Liver (tissue), 9 donors: ENCODE measurements around the gene CEP78. TPM values are rescaled to one million over a fixed set of nuclear protein-coding genes. Genes with fewer than 3 reads are reported as not detected.

ENCODE experiments used
- DNase-seq: peaks from one replicate; pipeline ENCODE4 v3.0.0-alpha.2; 2017; ENCODE audit warnings: low spot score
- H3K27ac ChIP-seq, 2 donors: one replicate each; pipeline ENCODE4 v1.7.0; 2013; ENCODE audit warnings: inconsistent platforms in 2 of 2, low read length in 2 of 2, control low read depth in 1 of 2, low read depth in 1 of 2, mild to moderate bottlenecking in 1 of 2
- H3K27me3 ChIP-seq, 4 donors: one replicate each; pipeline versions ENCODE4 v1.6.1 to v1.7.0; 2013; ENCODE audit warnings: low read length in 3 of 4, inconsistent platforms in 1 of 4, mild to moderate bottlenecking in 1 of 4, moderate library complexity in 1 of 4; ENCODE audit not compliant: control insufficient read depth in 4 of 4, insufficient read depth in 4 of 4
- H3K36me3 ChIP-seq, 4 donors: one replicate each; pipeline versions ENCODE4 v1.6.1 to v1.7.0; 2013; ENCODE audit warnings: low read length in 3 of 4, mild to moderate bottlenecking in 3 of 4, low read depth in 1 of 4, moderate library complexity in 1 of 4; ENCODE audit not compliant: control insufficient read depth in 4 of 4, insufficient read depth in 3 of 4
- H3K4me1 ChIP-seq, 4 donors: one replicate each; pipeline versions ENCODE4 v1.6.1 to v1.7.0; 2013; ENCODE audit warnings: low read length in 3 of 4, mild to moderate bottlenecking in 3 of 4, moderate library complexity in 1 of 4; ENCODE audit not compliant: control insufficient read depth in 4 of 4, insufficient read depth in 4 of 4
- H3K4me3 ChIP-seq, 3 donors: one replicate each; pipeline versions ENCODE4 v1.6.1 to v1.7.0; 2013; ENCODE audit warnings: low read length in 3 of 3, control low read depth in 1 of 3, low read depth in 1 of 3, mild to moderate bottlenecking in 1 of 3
- H3K9ac ChIP-seq, 2 donors: one replicate each; pipeline ENCODE4 v1.7.0; 2013; ENCODE audit warnings: low read length in 2 of 2, mild to moderate bottlenecking in 2 of 2, moderate library complexity in 2 of 2, control low read depth in 1 of 2, low read depth in 1 of 2
- H3K9me3 ChIP-seq, 4 donors: one replicate each; pipeline versions ENCODE4 v1.6.1 to v1.7.0; 2013; ENCODE audit warnings: low read length in 3 of 4; ENCODE audit not compliant: control insufficient read depth in 4 of 4
- ATF3 ChIP-seq: IDR thresholded peaks from 2 replicates; pipeline ENCODE4 v1.6.1; 2016; ENCODE audit warnings: antibody characterized with exemption
- CTCF ChIP-seq: fragments of 150-350 bp; IDR thresholded peaks from 2 replicates; pipeline ENCODE4 v1.5.1; 2017; ENCODE audit warnings: improper control_type of control experiment, low read depth, low read length; ENCODE audit not compliant: missing input control
- EGR1 ChIP-seq, 2 donors: IDR thresholded peaks; 2 replicates each; pipeline ENCODE4 v1.6.1; 2016 to 2018; ENCODE audit warnings: antibody characterized with exemption in 2 of 2, low read depth in 2 of 2
- FOXA1 ChIP-seq: IDR thresholded peaks from 2 replicates; pipeline ENCODE4 v1.6.1; 2016; ENCODE audit warnings: antibody characterized with exemption
- FOXA2 ChIP-seq: IDR thresholded peaks from 2 replicates; pipeline ENCODE4 v1.6.1; 2016; ENCODE audit warnings: antibody characterized with exemption
- GABPA ChIP-seq, 2 donors: IDR thresholded peaks in 1 of 2; conservative IDR thresholded peaks in 1 of 2; 2 replicates each; pipeline ENCODE4 v1.6.1; 2016; ENCODE audit warnings: antibody characterized with exemption in 2 of 2, mild to moderate bottlenecking in 1 of 2, moderate library complexity in 1 of 2
- HNF4A ChIP-seq, 2 donors: conservative IDR thresholded peaks; 2 replicates each; pipeline ENCODE4 v1.6.1; 2016; ENCODE audit warnings: antibody characterized with exemption in 2 of 2, mild to moderate bottlenecking in 2 of 2
- HNF4G ChIP-seq: IDR thresholded peaks from 2 replicates; pipeline ENCODE4 v1.6.1; 2016; ENCODE audit warnings: antibody characterized with exemption
- JUND ChIP-seq, 2 donors: IDR thresholded peaks; 2 replicates each; pipeline ENCODE4 v1.6.1; 2016; ENCODE audit warnings: antibody characterized with exemption in 2 of 2
- MAX ChIP-seq: IDR thresholded peaks from 2 replicates; pipeline ENCODE4 v1.6.1; 2016; ENCODE audit warnings: antibody characterized with exemption
- NR2F2 ChIP-seq: IDR thresholded peaks from 2 replicates; pipeline ENCODE4 v1.6.1; 2016; ENCODE audit warnings: antibody characterized with exemption
- RAD21 ChIP-seq, 2 donors: IDR thresholded peaks; 2 replicates each; pipeline ENCODE4 v1.6.1; 2016; ENCODE audit warnings: antibody characterized with exemption in 2 of 2, mild to moderate bottlenecking in 2 of 2
- REST ChIP-seq: IDR thresholded peaks from 2 replicates; pipeline ENCODE4 v1.6.1; 2016; ENCODE audit warnings: antibody characterized with exemption, mild to moderate bottlenecking
- RXRA ChIP-seq, 2 donors: IDR thresholded peaks; 2 replicates each; pipeline ENCODE4 v1.6.1; 2017 to 2018; ENCODE audit warnings: antibody characterized with exemption in 2 of 2, mild to moderate bottlenecking in 1 of 2
- SP1 ChIP-seq: IDR thresholded peaks from 2 replicates; pipeline ENCODE4 v1.6.1; 2018; ENCODE audit warnings: antibody characterized with exemption, mild to moderate bottlenecking
- TAF1 ChIP-seq: conservative IDR thresholded peaks from 2 replicates; pipeline ENCODE4 v1.6.1; 2016; ENCODE audit warnings: antibody characterized with exemption, mild to moderate bottlenecking
- YY1 ChIP-seq: IDR thresholded peaks from 2 replicates; pipeline ENCODE4 v1.6.1; 2016; ENCODE audit warnings: antibody characterized with exemption, mild to moderate bottlenecking
- ZBTB33 ChIP-seq: IDR thresholded peaks from 2 replicates; pipeline ENCODE4 v1.6.1; 2016; ENCODE audit warnings: antibody characterized with exemption
- WGBS: extraction: QIAGEN DNeasy Blood & Tissue Kit; methylation state at CpG from one replicate; pipeline ENCODE4 v1.1.7; 2013; 5-methylcytosine and 5-hydroxymethylcytosine counted together
- polyA plus RNA-seq, 2 donors: library from polyadenylated mRNA; stranded (reverse) in 1 of 2; unstranded in 1 of 2; fragments of 200-250 nt in 1 of 2; fragments of >200 nt in 1 of 2; fragmentation: Nextera tagmentation in 1 of 2; extraction: Ambion mirVana in 1 of 2; gene quantifications; one replicate each; pipeline versions ENCODE4 v1.2.1 to v1.2.3, GENCODE V29; 2013 to 2015
- total RNA-seq, 2 donors: library from RNA; depleted of rRNA; stranded (reverse); fragments of >200 nt; gene quantifications; one replicate each; pipeline ENCODE4 v1.2.3, GENCODE V29; 2014
- donor health status: healthy.
- donor health status: healthy.
- donor health status: healthy.
- donor health status: healthy.
- donor health status: healthy.

Gene CEP78
- total and polyA plus RNA-seq, 4 donors = 2.6 to 12.0 (median 6.4) TPM

GRCh38 chr9:78278177-78278777 is 42.4 kb downstream of the CEP78 start:
- peak overlapping the region; percentile 73 to 85 for H3K27ac ChIP-seq
- peaks cover 4 to 35% (median 21%) of the 10 kb centered on the region in 4 donors for H3K4me1 ChIP-seq
- DNase-seq = no peak
- H3K9ac ChIP-seq = peak overlapping the region in 1 of 2 donors; percentile 45
- no peaks in the 10 kb centered on the region for H3K9me3 ChIP-seq
- WGBS = 38% methylated on average over 5 of the region's 5 CpGs
- no peaks in the 10 kb centered on the region for H3K27me3 ChIP-seq
- peak; percentile 83 for TF ChIP-seq YY1
- peak; percentile 78 to 79 for TF ChIP-seq HNF4A (conservative IDR thresholded peaks at IDR 0.05)
- peak; percentile 50 to 75 for TF ChIP-seq JUND (IDR thresholded peaks at IDR 0.05)
- TF ChIP-seq HNF4G = peak; percentile 14
- no peak for TF ChIP-seq EGR1 (IDR thresholded peaks at IDR 0.05; ENCODE audit: low read depth in 2 of 2)
- TF ChIP-seq GABPA (IDR thresholded peaks at IDR 0.05 in 1 of 2, conservative IDR thresholded peaks at IDR 0.05 in 1 of 2) = peak in 1 of 2 donors; percentile 31
- peak; percentile 80 for TF ChIP-seq SP1
- peak; percentile 60 for TF ChIP-seq ATF3
- peak; percentile 29 for TF ChIP-seq REST
- TF ChIP-seq FOXA1 = no peak
- TF ChIP-seq MAX = peak; percentile 75
- peak; percentile 72 for TF ChIP-seq FOXA2
- TF ChIP-seq RAD21 (IDR thresholded peaks at IDR 0.05) = peak; percentile 32 to 42
- TF ChIP-seq ZBTB33 = peak; percentile 57
- peak; percentile 68 to 79 for TF ChIP-seq RXRA (IDR thresholded peaks at IDR 0.05)
- TF ChIP-seq CTCF = no peak
- no peak for TF ChIP-seq TAF1
- TF ChIP-seq NR2F2 = no peak
- H3K36me3 ChIP-seq = no peaks in the 10 kb centered on the region
- no peak overlapping the region for H3K4me3 ChIP-seq
